GM20000 (cell line): ENCODE data around the gene UBAC2.

Experiments used
- DNase-seq: peaks from one replicate; pipeline ENCODE4 v3.0.0; 2012; ENCODE audit warnings: low spot score
- CTCF ChIP-seq: IDR thresholded peaks from 2 replicates; pipeline ENCODE4 v1.5.1; 2012; ENCODE audit warnings: mild to moderate bottlenecking, control low read depth; ENCODE audit errors: extremely low read depth, missing control alignments

Gene UBAC2

GRCh38 chr13:99331881-99332293 is 131.2 kb downstream of the UBAC2 start:
- TF ChIP-seq CTCF = no peak
- DNase-seq = peak; percentile 42

GRCh38 chr13:99332456-99332855 is 131.8 kb downstream of the UBAC2 start:
- no peak for DNase-seq
- no peak for TF ChIP-seq CTCF

GRCh38 chr13:99334221-99334620 is 133.6 kb downstream of the UBAC2 start:
- no peak for TF ChIP-seq CTCF
- DNase-seq = no peak

- no peak for TF ChIP-seq CTCF
- DNase-seq = no peak
Measured at GRCh38 chr13:99335087-99335486, 134.4 kb downstream of the UBAC2 start.

GRCh38 chr13:99335603-99336002 is 134.9 kb downstream of the UBAC2 start:
- DNase-seq = peak; percentile 29
- no peak for TF ChIP-seq CTCF

- no peak for DNase-seq
- TF ChIP-seq CTCF = no peak
Measured at GRCh38 chr13:99339230-99339721, 138.6 kb downstream of the UBAC2 start.

GRCh38 chr13:99339736-99340397 is 139.2 kb downstream of the UBAC2 start:
- DNase-seq = no peak
- TF ChIP-seq CTCF = no peak
